Activated T-helper 1 cell treated with anti-CD3 and anti-CD28 coated beads, Interleukin-12 subunit alpha, Interleukin-12 subunit beta, Interleukin-2, Interleukin-4 antibody, amounts not matched to agents 30 ng/mL and 10 ng/mL and 1 ng/mL, durations not matched to agents 14 hours and 24 hours and 36 hours (primary cell): ENCODE data around the gene TNFRSF1B. TPM values are rescaled to one million over a fixed set of nuclear protein-coding genes. Genes with fewer than 3 reads are reported as not detected.
A peak's percentile ranks its signal among the peaks of the same experiment; 100 is the strongest.

Experiments
- DNase-seq: peaks from one replicate; pipeline ENCODE4 v3.0.0; 2021; ENCODE audit warnings: low spot score
- H3K27ac Mint-ChIP-seq: one replicate; pipeline ENCODE4 v1.8.0; 2021; ENCODE audit warnings: mild to moderate bottlenecking, mixed read lengths
- H3K27me3 Mint-ChIP-seq: one replicate; pipeline ENCODE4 v1.8.0; 2022; ENCODE audit warnings: mild to moderate bottlenecking, moderate library complexity, mixed read lengths; ENCODE audit not compliant: insufficient read depth
- H3K36me3 Mint-ChIP-seq: one replicate; pipeline ENCODE4 v1.8.0; 2021; ENCODE audit warnings: low read depth, mixed read lengths
- H3K4me1 Mint-ChIP-seq: one replicate; pipeline ENCODE4 v1.8.0; 2021; ENCODE audit warnings: low read depth, mixed read lengths
- H3K4me3 Mint-ChIP-seq: one replicate; pipeline ENCODE4 v1.8.0; 2021; ENCODE audit warnings: mild to moderate bottlenecking, moderate library complexity, mixed read lengths
- H3K9me3 Mint-ChIP-seq: one replicate; pipeline ENCODE4 v1.8.0; 2021; ENCODE audit warnings: mixed read lengths
- intact Hi-C: fragments of 100-400 bp; cut with micrococcal nuclease; formaldehyde crosslinking; loops from one replicate; pipeline ENCODE4 v1.15.1; 2024
- total RNA-seq: library from RNA; stranded (reverse); gene quantifications from 2 replicates; pipeline ENCODE4 v1.2.3, GENCODE V29; 2022

Gene TNFRSF1B
- total RNA-seq, 1 donor from 2014 or later, result 213 TPM

DNA sequence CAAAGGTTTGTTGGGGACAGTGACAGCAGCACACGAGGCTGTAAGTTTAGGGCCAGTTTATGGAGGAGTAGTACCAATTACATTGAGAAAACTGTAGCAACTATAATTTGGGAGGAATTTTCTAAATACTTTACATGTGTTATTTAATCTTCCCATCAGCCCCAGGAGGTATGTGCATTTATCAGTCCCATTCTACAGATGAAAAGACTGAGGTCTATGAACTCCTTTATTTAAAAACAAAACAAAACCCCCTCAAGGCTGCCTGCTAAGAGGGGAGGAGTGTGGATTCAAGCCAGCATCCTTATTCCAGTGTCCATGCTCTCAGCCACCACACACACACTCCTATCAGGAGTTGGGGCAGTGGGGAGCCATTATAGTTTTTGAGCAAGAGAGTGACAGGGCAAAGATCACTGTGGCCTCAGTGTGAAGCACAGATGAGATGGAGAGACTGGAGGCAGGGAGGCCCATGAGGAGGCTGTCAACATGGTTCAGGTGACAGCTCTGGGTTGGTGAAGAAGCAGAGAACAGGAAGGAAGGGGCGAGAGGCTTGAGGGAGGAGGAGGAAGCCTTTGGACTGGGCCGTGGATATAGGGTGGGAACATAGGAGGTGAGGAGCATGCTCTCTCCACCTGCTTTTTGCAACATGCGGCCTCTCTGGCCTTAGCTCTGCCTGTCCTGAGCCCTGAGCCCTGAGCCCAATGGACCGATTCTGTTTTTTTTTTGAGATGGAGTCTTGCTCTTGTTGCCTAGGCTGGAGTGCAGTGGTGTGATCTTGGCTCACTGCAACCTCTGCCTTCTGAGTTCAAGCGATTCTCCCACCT lies 9.7 kb downstream of the TNFRSF1B start:
- Mint-ChIP-seq H3K4me1 (peaks cover 84% of the 10 kb centered on the region), H3K9me3 (peaks cover under 1% of the 10 kb centered on the region), H3K4me3 (peak overlapping the region; percentile 79), H3K27ac (peak overlapping the region; percentile 89), H3K27me3 (no peaks in the 10 kb centered on the region), H3K36me3 (peaks cover 38% of the 10 kb centered on the region)
- intact Hi-C loops, result loop anchor here (5.0 kb wide), 1 partner anchor 261 kb away; no protein-coding TSS in a partner anchor
- no peak for DNase-seq

- peaks cover 36% of the 10 kb centered on the region for H3K36me3 Mint-ChIP-seq
- peaks cover 84% of the 10 kb centered on the region for H3K4me1 Mint-ChIP-seq
- intact Hi-C loops, result loop anchor here (5.0 kb wide), 1 partner anchor 260 kb away; no protein-coding TSS in a partner anchor
These were observed 10.6 kb downstream of the TNFRSF1B start for GRCh38 chr1:12177156-12177998.

GRCh38 chr1:12177999-12178441 lies 11.2 kb downstream of the TNFRSF1B start:
- H3K27me3 Mint-ChIP-seq, result no peaks in the 10 kb centered on the region
- H3K4me3 Mint-ChIP-seq, result peak overlapping the region; percentile 79
- no peaks in the 10 kb centered on the region for H3K9me3 Mint-ChIP-seq
- H3K36me3 Mint-ChIP-seq, result peaks cover 36% of the 10 kb centered on the region
- H3K4me1 Mint-ChIP-seq, result peaks cover 84% of the 10 kb centered on the region
- intact Hi-C loops, result loop anchor here (1.0 to 5.0 kb wide), 3 partner anchors 54 to 259 kb away; no protein-coding TSS in a partner anchor
- DNase-seq, result peak; percentile 62
- H3K27ac Mint-ChIP-seq, result peak overlapping the region; percentile 96

More at GRCh38 chr1:12177156-12177998, 10.6 kb downstream of the TNFRSF1B start:
- no peaks in the 10 kb centered on the region for H3K9me3 Mint-ChIP-seq
- H3K27ac Mint-ChIP-seq, result peak overlapping the region; percentile 96
- no peaks in the 10 kb centered on the region for H3K27me3 Mint-ChIP-seq
- H3K4me3 Mint-ChIP-seq, result peak overlapping the region; percentile 79
- DNase-seq, result no peak

- Mint-ChIP-seq H3K9me3 (no peaks in the 10 kb centered on the region), H3K4me3 (peak overlapping the region; percentile 79), H3K4me1 (peaks cover 84% of the 10 kb centered on the region), H3K27ac (peak overlapping the region; percentile 96), H3K27me3 (no peaks in the 10 kb centered on the region), H3K36me3 (peaks cover 36% of the 10 kb centered on the region)
- no peak for DNase-seq
- intact Hi-C loops, result loop anchor here (1.0 to 5.0 kb wide), 3 partner anchors 54 to 259 kb away; no protein-coding TSS in a partner anchor
These were observed 11.7 kb downstream of the TNFRSF1B start for GRCh38 chr1:12178511-12178910.

- H3K36me3 Mint-ChIP-seq, result peaks cover 36% of the 10 kb centered on the region
- H3K27ac Mint-ChIP-seq, result peak overlapping the region; percentile 96
- H3K9me3 Mint-ChIP-seq, result no peaks in the 10 kb centered on the region
- H3K27me3 Mint-ChIP-seq, result no peaks in the 10 kb centered on the region
- intact Hi-C loops, result loop anchor here (1.0 to 5.0 kb wide), 5 partner anchors 12 to 258 kb away; no protein-coding TSS in a partner anchor
- H3K4me1 Mint-ChIP-seq, result peaks cover 84% of the 10 kb centered on the region
- peak overlapping the region; percentile 79 for H3K4me3 Mint-ChIP-seq
- peak; percentile 70 for DNase-seq
These were observed 12.3 kb downstream of the TNFRSF1B start for GRCh38 chr1:12179111-12179519.

DNA sequence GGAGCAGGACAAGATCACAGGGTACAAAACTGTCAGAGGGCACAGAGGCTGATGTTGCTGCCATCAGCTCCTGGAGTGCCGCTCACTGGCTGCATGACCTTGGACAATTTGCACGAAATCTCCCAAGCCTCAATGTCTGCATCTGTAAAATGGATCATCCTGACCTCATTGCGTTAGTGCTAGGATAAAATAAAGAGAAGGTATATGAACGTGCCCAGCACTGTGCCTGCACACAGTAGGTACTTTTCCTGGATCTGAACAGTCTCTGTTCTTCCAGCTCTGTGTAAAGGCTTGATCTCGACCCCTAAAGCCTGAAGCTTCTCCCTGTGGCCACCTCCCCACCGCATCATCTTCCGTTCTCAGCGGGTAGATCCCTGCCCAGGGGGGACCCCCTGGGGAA lies 12.9 kb downstream of the TNFRSF1B start:
- Mint-ChIP-seq H3K27me3 (no peaks in the 10 kb centered on the region), H3K4me1 (peaks cover 79% of the 10 kb centered on the region), H3K4me3 (peak overlapping the region; percentile 79), H3K9me3 (no peaks in the 10 kb centered on the region), H3K27ac (peak overlapping the region; percentile 96), H3K36me3 (peaks cover 35% of the 10 kb centered on the region)
- intact Hi-C loops, result loop anchor here (1.0 to 5.0 kb wide), 5 partner anchors 12 to 258 kb away; no protein-coding TSS in a partner anchor
- DNase-seq, result no peak

DNA sequence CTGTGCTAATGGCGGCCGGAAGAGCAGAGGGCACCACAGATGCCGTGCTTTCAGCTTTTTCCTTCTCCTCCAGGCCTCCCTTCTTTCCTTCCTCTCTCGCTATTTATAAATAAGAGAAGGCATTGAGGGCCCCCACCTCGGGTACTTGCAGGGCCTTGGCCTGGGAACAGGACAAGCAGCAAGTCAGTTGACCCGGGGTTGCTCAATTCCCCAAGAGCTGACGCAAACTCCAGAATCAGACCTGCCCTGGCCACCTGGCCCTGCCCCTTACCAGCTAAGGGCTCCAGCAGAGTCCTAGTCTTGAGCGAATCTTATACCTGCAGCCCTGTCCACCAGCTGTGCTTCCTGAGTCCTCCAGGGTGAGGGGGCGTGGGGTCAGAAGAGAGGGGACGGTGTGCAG lies 13.5 kb downstream of the TNFRSF1B start:
- Mint-ChIP-seq H3K36me3 (peaks cover 31% of the 10 kb centered on the region), H3K4me3 (no peak overlapping the region), H3K27ac (peak overlapping the region; percentile 96), H3K4me1 (peaks cover 79% of the 10 kb centered on the region), H3K9me3 (no peaks in the 10 kb centered on the region), H3K27me3 (no peaks in the 10 kb centered on the region)
- DNase-seq, result no peak
- intact Hi-C loops, result no loop called here

DNA sequence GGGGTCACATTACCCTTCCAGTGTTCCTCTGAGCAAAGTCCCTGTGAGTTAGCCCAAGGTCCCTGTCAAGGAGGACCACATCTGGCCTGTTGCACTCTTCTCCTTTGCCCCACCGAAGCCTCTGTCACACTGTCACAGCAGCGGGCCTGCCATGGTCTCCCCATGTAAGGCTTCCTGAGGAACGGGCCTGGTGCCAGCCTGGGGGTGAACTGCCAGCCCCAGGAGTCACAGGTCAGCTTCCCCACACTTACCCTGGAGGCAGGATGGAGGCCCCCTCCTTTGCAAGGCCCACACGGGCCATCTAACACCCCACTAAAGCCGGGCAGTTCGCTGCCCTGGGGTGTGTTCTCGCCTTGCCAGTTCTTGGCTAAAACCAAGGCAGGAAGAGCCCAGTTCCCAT lies 14.1 kb downstream of the TNFRSF1B start:
- intact Hi-C loops, result no loop called here
- Mint-ChIP-seq H3K4me1 (peaks cover 75% of the 10 kb centered on the region), H3K36me3 (peaks cover 28% of the 10 kb centered on the region), H3K9me3 (no peaks in the 10 kb centered on the region), H3K4me3 (no peak overlapping the region), H3K27ac (peak overlapping the region; percentile 96), H3K27me3 (no peaks in the 10 kb centered on the region)
- no peak for DNase-seq

DNA sequence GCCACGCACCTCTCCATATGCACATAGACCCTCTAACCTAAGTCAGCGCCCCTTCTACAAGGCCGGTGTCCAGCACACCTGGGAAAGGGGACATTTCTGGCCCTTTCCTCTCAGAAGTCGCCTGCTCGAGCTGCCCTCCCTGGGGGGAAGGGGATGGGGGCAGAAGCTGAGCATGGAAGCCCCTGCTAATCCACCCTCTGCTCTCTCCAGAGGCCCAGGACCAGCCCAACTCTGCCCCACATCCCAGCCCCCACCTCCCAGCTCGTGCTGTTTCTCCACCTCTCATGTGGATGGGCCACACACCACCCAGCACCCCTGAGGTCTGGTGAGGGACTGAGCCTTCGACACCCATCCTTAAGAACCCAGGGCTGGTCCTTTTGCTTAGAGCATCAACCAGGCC lies 14.8 kb downstream of the TNFRSF1B start:
- DNase-seq, result no peak
- no peaks in the 10 kb centered on the region for H3K9me3 Mint-ChIP-seq
- H3K4me3 Mint-ChIP-seq, result no peak overlapping the region
- peaks cover 22% of the 10 kb centered on the region for H3K36me3 Mint-ChIP-seq
- intact Hi-C loops, result no loop called here
- H3K27me3 Mint-ChIP-seq, result no peaks in the 10 kb centered on the region
- H3K4me1 Mint-ChIP-seq, result peaks cover 71% of the 10 kb centered on the region
- peak overlapping the region; percentile 96 for H3K27ac Mint-ChIP-seq

DNA sequence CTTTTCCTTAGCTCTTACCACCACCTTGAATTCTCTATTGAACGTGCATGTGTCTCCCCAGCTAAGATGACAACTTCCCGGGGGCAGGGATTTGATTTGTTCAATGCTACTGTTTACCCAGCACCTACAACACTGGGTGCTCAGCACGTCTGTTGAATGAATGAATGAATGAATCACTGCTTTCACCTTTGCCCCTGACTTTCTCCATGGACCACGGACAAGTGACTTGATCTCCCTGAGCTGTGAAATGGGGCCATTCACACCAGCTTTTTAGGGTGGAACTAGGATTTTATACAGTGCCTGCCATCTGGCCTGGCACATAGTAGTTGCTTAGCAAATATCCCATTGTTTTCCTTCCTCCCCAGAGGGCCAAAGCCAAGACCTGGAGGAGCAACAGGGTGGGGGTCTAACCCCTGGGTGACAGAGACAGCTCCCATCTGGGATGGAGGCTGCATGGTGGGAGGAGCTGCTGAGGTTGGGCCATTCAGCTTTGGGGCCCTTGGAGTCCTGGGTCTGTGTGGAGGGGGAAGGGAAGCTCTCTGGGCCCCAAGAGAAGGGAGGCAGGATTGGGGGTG lies 15.7 kb downstream of the TNFRSF1B start:
- Mint-ChIP-seq H3K27ac (peak overlapping the region; percentile 96), H3K4me1 (peaks cover 70% of the 10 kb centered on the region), H3K36me3 (peaks cover 20% of the 10 kb centered on the region), H3K27me3 (no peaks in the 10 kb centered on the region), H3K9me3 (no peaks in the 10 kb centered on the region), H3K4me3 (no peak overlapping the region)
- DNase-seq, result no peak
- intact Hi-C loops, result no loop called here

GRCh38 chr1:12183095-12183794 lies 16.5 kb downstream of the TNFRSF1B start:
- intact Hi-C loops, result no loop called here
- H3K4me3 Mint-ChIP-seq, result no peak overlapping the region
- no peaks in the 10 kb centered on the region for H3K9me3 Mint-ChIP-seq
- no peaks in the 10 kb centered on the region for H3K27me3 Mint-ChIP-seq
- peaks cover 70% of the 10 kb centered on the region for H3K4me1 Mint-ChIP-seq
- peaks cover 21% of the 10 kb centered on the region for H3K36me3 Mint-ChIP-seq
- H3K27ac Mint-ChIP-seq, result peak overlapping the region; percentile 96
- DNase-seq, result no peak
